ENCODE results near the gene RGL2. TPM values are rescaled to one million over a fixed set of nuclear protein-coding genes. Genes with fewer than 3 reads are reported as not detected.

The RGL2 gene
- total and polyA plus RNA-seq, 10 of the 15 experiments (the other 5 are each of a cell fraction or from before 2014, with no cell fraction given) = 0.84 to 21.2 (median 6.8) TPM

GRCh38 chr6:33276864-33277662 is 21.7 kb downstream of the RGL2 start, which contains the start of gene B3GALT4 (continued):
- TF ChIP-seq E2F8 (IDR thresholded peaks at IDR 0.05; ENCODE audit: low read depth, partially characterized antibody) = peak; percentile 50
- no peak for TF ChIP-seq USF1 (IDR thresholded peaks at IDR 0.05; ENCODE audit: borderline replicate concordance, extremely low read length, insufficient read depth, low read depth, low read length)
- no peak for TF ChIP-seq CEBPZ (IDR thresholded peaks at IDR 0.05; ENCODE audit: low read depth, low read length)
- no peak for TF ChIP-seq SIX5 (IDR thresholded peaks at IDR 0.05; ENCODE audit: low read depth, low read length, severe bottlenecking)
- no peak for TF ChIP-seq SUPT20H (IDR thresholded peaks at IDR 0.05; ENCODE audit: borderline replicate concordance, control insufficient read depth, low read depth, low read length)
- peak; percentile 98 for TF ChIP-seq BCL3 (IDR thresholded peaks at IDR 0.05; ENCODE audit: borderline replicate concordance, insufficient read depth, low read depth, low read length, poor library complexity, severe bottlenecking)
- 0 out of 2 replicates have a peak, but pooled peaks have one; percentile 8 for TF ChIP-seq EED (IDR thresholded peaks at IDR 0.05; ENCODE audit: low read depth)
- peak; percentile 71 for TF ChIP-seq TCF3 (IDR thresholded peaks at IDR 0.05; ENCODE audit: borderline replicate concordance, insufficient read depth, low read depth, low read length)
- TF ChIP-seq E2F4 (IDR thresholded peaks at IDR 0.05; ENCODE audit: low read depth, low read length) = peak; percentile 51; the same call in 1 of the 2 replicates
- peak; percentile 81; the same call in 1 of the 2 replicates for TF ChIP-seq ZNF207 (IDR thresholded peaks at IDR 0.05; ENCODE audit: borderline replicate concordance)
- TF ChIP-seq ZBTB11 (CRISPR knock-in tag; IDR thresholded peaks at IDR 0.05) = peak; percentile 4; the same call in 1 of the 2 replicates
- TF ChIP-seq TCF12 (IDR thresholded peaks at IDR 0.05; ENCODE audit: low read depth, low read length) = peak; percentile 49; the same call in 1 of the 2 replicates
- 0 out of 2 replicates have a peak, but pooled peaks have one; percentile 16 for TF ChIP-seq BRCA1 (IDR thresholded peaks at IDR 0.05; ENCODE audit: low read depth, low read length)
